Activated CD8-positive, alpha-beta memory T cell treated with anti-CD3 and anti-CD28 coated beads, Interleukin-2, amount 50 U/mL, for 1 hour (primary cell): Measurements from ENCODE around the gene PLXNB1.

Experiments
- DNase-seq: peaks from one replicate; pipeline ENCODE4 v3.0.0-alpha.2; 2020; ENCODE audit errors: extremely low read depth

The PLXNB1 gene

GRCh38 chr3:48419149-48419548 lies 10.7 kb downstream of the PLXNB1 start:
- DNase-seq = no peak

DNA sequence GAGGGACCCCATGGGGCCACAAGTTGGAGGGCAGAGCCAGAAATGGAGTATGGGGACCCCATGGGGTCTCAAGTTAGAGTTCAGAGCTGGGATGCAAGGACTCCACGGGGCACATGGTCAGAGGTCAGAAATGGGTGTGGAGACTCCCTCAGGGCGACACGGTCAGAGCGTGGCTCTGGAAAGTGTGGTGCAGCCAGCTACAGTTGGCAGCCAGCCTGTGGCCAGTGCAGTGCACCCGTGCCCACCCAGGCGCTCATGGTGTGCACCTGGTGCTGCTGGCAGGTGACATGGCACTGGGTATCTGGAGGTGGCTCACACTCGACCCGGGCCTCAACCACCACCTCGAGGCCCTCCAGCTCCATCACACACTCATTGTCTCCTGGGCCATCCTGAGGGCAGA lies 11.2 kb downstream of the PLXNB1 start:
- no peak for DNase-seq

- DNase-seq = no peak
Measured at GRCh38 chr3:48418140-48418539, 11.7 kb downstream of the PLXNB1 start.

DNA sequence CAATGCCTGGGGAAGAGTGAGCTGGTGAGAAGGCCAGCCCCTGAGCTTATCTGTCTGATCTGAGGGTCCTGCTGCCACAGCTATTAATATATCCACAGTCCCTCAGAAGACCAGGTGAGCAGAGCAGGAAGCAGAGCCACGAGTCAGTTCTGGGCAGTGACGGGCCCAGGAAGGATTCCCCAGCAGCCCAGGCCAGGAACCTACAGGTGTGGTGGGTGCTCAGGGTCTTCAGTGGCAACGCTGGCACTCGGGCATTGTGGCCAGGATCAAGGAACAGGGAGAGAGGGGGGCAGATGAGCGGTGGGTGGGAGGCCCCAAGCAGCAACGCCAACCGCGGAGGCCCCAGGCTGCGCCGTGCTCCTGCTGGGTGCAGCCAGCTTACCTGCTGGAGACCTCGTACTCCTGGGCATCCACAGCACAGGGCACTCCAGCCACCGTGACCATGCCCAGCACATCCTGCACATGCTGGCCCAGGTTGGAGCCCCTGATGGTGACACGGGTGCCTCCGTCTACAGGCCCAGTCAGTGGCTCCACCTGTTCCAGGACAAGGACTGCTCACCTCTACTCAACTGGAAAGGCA lies 12.3 kb downstream of the PLXNB1 start:
- DNase-seq = no peak

- DNase-seq = no peak
Measured at GRCh38 chr3:48416546-48416945, 13.3 kb downstream of the PLXNB1 start.

DNA sequence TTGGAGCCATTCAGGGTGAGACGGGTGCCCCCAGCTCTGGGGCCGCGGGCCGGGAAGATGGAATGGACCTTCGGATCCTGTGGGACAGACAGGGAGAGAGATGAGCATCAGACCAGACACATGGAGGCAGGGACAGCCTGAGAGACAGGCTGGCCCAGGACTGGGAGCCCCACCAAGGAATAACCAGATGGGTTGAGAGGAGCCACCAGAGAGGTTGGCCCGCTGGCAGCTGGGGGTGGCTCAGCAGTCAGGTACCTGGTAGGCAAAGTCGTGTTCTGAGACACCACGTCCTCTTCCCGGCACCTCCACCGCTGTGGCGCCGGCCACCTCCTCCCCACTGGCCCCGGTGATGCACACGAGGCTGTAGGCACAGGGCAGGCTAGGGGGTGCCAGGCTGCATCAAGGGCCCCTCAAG lies 13.8 kb downstream of the PLXNB1 start:
- no peak for DNase-seq

GRCh38 chr3:48415251-48415953 lies 14.5 kb downstream of the PLXNB1 start:
- no peak for DNase-seq

DNA sequence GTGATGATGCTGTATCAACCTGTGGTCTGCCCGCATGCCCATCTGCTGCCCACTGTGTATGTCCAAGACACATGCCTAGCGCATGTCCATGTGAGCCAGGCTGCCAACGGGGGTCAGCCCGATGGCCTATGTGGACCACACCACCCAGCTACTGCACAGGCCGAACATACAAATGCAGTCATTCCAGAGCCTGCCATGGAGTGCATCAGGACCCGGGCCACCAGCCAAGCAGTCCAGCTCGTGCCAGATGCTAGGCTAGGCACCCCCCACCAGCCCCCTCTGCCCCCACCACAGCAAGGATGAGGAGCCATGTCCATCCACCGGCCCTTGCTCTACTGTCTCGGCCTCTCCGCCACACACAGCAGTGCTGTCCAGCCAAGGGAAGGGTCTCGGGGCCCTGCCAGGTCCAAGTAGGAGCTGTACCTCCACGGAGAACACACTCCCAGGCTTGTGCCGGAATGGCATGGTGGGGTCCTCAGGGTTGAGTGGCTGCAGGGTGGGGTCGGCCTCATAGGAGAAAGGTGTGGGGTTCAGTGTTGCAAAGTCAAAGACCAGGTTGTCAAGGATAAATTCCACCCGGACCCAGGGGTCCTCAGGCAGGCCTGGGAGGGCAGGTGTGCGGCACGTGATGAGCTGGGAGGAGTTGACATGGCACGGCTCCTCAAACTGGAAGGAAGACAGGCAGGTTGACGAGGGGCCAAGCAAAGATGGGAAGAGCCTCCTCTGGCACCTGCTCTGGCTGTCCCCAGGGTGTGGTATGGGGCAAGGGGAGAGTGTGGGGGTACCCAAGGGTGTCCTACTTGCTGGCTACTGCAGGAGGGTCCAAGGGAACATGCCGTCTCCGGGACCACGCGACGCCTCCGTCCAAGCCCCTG lies 15.3 kb downstream of the PLXNB1 start:
- DNase-seq = no peak

- DNase-seq = no peak
Measured at GRCh38 chr3:48413611-48414010, 16.3 kb downstream of the PLXNB1 start.

DNA sequence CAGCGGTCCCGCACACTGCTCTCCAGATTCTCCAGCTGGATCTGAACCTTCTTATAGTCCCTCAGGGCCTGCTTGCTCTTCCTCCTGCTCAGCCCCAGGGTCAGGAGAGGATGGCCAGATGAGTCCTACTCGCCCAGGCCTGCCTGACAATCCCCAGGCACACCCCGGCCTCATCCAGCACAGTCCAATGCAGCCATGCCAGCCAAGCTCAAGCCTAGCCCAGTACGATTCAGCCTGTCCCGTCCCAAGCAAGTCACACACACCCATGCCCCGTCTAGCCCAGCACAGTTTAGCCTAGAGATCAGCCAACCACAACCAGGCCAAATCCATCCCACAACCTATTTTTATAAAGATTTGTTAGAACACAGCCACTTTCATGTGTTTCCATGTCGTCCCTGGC lies 16.8 kb downstream of the PLXNB1 start:
- DNase-seq = no peak

GRCh38 chr3:48412375-48413001 lies 17.4 kb downstream of the PLXNB1 start:
- DNase-seq = no peak

GRCh38 chr3:48411606-48412374 lies 18.1 kb downstream of the PLXNB1 start:
- no peak for DNase-seq

DNA sequence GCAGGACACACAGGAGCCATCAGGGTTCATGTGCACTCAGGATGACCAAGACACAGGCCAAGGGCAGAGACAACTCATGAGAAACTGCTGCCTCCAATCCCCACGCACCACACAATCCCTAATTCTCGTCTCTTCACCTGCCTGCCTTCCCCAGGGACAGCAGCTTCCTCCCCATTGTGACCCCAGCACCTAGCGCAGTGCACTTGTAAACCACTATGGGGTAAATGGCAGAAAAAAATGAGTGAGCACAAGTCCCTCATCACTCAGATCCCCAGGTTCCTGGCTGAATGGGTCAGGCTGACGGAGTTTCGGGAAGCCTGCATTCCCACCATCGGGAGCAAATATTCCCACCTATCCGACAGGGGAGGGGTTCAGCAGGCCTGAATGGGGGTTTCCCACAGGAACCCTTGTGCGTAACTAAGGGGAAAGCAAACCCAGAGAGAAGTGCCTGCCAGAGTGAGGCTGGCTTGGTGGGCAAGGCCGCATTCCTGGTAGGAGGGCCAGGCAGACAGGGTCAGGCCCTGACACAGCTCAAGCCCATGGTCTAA lies 18.8 kb downstream of the PLXNB1 start:
- no peak for DNase-seq

DNA sequence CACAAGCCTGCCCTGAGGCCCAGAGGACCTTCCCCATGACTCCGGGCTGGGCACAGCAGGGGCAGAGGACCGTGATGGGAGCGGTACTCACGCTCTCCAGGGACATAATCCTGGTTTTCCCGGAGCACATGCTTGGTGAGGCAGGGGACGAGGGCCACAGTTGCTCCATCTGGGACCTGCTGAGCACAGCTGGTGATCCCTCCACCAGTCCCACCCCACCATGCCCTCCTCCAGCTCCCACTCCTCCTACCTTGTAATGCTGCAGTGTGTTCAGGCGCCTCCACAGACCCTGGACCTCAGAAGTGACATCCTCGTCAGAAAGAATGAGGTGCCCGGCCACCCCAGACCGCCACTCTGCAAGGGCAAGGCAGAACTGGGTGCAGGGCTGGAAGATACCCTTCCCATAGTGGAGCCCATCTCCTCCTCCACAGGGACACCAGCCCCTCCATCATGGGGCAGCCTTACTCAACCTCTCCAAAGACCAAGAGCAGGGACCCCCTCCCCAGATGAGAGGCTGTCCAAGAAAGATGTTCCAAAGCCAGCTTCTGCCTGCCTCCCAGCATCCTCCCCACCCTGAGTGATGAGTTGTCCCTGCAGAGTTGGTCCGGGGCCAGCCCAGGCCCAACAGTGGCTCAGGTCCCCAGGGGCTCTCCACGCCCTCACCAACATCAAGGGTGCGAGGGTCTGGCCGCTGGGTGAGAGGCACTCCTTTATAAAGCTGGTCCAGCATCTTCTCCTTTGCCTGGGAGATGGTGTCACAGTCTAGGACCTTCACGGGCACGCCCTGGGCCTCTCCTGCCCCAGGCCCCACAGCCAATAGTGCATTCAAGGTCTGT lies 19.5 kb downstream of the PLXNB1 start:
- DNase-seq = no peak

GRCh38 chr3:48409291-48410201 lies 20.3 kb downstream of the PLXNB1 start:
- DNase-seq = no peak

- DNase-seq = no peak
Measured at GRCh38 chr3:48408823-48409281, 21.0 kb downstream of the PLXNB1 start.

DNA sequence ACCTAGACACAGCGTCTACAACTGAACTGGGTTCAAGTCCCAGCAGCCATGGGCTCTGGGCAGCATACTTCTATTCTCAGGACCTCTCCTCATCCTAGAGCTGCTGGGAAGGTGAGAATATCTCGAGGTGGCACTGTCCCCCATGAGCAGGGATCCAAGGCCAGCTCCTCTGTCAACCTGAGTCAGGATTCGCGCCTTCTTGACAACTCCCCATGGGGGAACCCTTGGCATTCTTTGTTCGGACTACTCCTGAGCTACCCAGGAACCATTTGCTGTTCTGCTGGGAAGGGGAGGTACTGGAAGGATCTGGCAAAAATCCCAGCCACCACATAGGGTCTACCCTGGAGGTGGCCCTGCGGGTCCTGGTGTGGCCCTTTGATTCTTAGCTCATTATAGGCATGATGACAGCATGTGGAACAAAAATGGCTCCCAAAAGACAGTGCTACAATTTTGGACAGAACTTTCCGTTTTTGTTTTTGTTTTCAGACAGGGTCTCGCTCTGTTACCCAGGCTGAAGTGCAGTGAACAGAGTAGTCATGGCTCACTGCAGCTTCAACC lies 22.3 kb downstream of the PLXNB1 start:
- DNase-seq = no peak

DNA sequence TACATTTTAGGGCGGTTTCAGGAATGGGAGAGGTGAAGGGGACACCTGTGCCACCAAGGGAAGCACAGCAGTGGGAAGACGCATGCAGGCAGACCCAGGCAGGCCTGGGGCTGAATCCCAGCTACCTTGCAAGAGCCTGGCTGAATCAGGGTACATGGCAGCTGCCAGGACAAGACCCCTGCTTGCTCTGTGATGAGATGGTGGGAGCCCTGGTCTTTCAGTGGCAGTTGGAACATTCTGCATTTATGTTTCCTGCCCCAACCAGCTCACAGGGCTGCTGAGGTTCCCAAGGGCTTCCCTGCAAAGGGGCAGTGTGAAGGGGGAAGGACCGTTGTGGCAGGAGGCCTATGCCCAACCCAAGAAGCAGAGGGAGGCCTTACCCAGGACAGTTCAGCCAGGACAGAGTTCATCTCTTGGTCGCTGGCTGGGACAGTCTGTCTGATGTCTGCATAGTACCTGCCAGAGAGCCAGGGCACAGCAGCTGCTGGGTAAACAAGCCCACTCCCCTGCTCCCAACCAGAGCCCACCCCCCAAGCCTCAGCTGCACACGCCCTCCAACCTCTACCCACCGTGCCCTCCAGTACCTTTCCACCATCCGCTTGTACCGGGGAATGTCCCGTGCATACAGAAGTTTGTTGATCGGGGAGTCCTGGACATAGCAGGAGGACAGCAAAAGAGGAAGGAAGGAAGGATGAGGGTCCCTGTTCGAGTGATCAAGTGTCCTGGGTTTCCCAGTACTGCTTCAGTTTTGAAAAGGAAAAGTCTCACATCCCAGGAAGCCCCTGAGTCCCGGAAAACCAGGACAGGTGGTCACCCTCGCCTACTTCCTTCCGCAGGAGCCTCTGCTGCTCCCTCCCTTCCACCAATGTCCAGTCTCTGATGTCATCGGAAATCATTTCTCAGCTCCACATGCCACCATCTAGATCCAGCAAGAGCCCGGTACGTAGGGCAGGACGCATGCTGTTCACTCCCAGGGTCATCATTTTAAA lies 23.1 kb downstream of the PLXNB1 start:
- DNase-seq = no peak
